Type B pancreatic cell (in vitro differentiated cells): ENCODE results near the gene FLT3LG. TPM values are rescaled to one million over a fixed set of nuclear protein-coding genes. Genes with fewer than 3 reads are reported as not detected.

Source experiments
- DNase-seq: peaks from one replicate; pipeline ENCODE4 v3.0.0; 2021; ENCODE audit warnings: mixed read lengths; ENCODE audit not compliant: unreplicated experiment; ENCODE audit errors: extremely low spot score
- H3K27ac Mint-ChIP-seq: 2 replicates; pipeline ENCODE4 v1.8.0; 2021; ENCODE audit warnings: mild to moderate bottlenecking, mixed read lengths
- H3K27me3 Mint-ChIP-seq: 2 replicates; pipeline ENCODE4 v1.8.0; 2021; ENCODE audit warnings: mixed read lengths
- H3K36me3 Mint-ChIP-seq: 2 replicates; pipeline ENCODE4 v1.8.0; 2021; ENCODE audit warnings: mixed read lengths
- H3K4me1 Mint-ChIP-seq: one replicate; pipeline ENCODE4 v1.8.0; 2021; ENCODE audit warnings: mixed read lengths; ENCODE audit not compliant: unreplicated experiment
- H3K4me3 Mint-ChIP-seq: 2 replicates; pipeline ENCODE4 v1.8.0; 2021; ENCODE audit warnings: mild to moderate bottlenecking, mixed read lengths
- H3K9me3 Mint-ChIP-seq: 2 replicates; pipeline ENCODE4 v1.8.0; 2021; ENCODE audit warnings: mixed read lengths
- total RNA-seq: library from RNA; stranded (reverse); gene quantifications from 2 replicates; pipeline ENCODE4 v1.2.1, GENCODE V29; 2021; ENCODE audit warnings: low replicate concordance
- TF ChIP-seq, protein P1 (sequence below): fragments of 200-600 bp; sonication (generic); conservative IDR thresholded peaks from 2 replicates; pipeline ENCODE4 v1.5.0; 2021; ENCODE audit warnings: antibody characterized with exemption, mild to moderate bottlenecking

Gene FLT3LG
- total RNA-seq, 1 donor from 2014 or later = 2.0 TPM

- H3K4me1 Mint-ChIP-seq = peaks cover 19% of the 10 kb centered on the region
- no peaks in the 10 kb centered on the region for H3K27me3 Mint-ChIP-seq
- H3K27ac Mint-ChIP-seq = peak overlapping the region; percentile 61
- no peaks in the 10 kb centered on the region for H3K9me3 Mint-ChIP-seq
- H3K4me3 Mint-ChIP-seq = peak overlapping the region; percentile 85
- TF ChIP-seq, protein P1, sequence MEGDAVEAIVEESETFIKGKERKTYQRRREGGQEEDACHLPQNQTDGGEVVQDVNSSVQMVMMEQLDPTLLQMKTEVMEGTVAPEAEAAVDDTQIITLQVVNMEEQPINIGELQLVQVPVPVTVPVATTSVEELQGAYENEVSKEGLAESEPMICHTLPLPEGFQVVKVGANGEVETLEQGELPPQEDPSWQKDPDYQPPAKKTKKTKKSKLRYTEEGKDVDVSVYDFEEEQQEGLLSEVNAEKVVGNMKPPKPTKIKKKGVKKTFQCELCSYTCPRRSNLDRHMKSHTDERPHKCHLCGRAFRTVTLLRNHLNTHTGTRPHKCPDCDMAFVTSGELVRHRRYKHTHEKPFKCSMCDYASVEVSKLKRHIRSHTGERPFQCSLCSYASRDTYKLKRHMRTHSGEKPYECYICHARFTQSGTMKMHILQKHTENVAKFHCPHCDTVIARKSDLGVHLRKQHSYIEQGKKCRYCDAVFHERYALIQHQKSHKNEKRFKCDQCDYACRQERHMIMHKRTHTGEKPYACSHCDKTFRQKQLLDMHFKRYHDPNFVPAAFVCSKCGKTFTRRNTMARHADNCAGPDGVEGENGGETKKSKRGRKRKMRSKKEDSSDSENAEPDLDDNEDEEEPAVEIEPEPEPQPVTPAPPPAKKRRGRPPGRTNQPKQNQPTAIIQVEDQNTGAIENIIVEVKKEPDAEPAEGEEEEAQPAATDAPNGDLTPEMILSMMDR = no peak
- no peak for DNase-seq
- no peaks in the 10 kb centered on the region for H3K36me3 Mint-ChIP-seq
These were observed 40.1 kb downstream of the FLT3LG start for GRCh38 chr19:49514151-49514550.

GRCh38 chr19:49515767-49516166, 41.8 kb downstream of the FLT3LG start:
- peak overlapping the region; percentile 14 for H3K27ac Mint-ChIP-seq
- peak overlapping the region; percentile 74 for H3K4me3 Mint-ChIP-seq
- H3K36me3 Mint-ChIP-seq = no peaks in the 10 kb centered on the region
- no peaks in the 10 kb centered on the region for H3K27me3 Mint-ChIP-seq
- H3K4me1 Mint-ChIP-seq = peaks cover 19% of the 10 kb centered on the region
- no peak for DNase-seq
- H3K9me3 Mint-ChIP-seq = no peaks in the 10 kb centered on the region
- TF ChIP-seq, protein P1 = no peak

- DNase-seq = no peak
- no peaks in the 10 kb centered on the region for H3K9me3 Mint-ChIP-seq
- no peaks in the 10 kb centered on the region for H3K27me3 Mint-ChIP-seq
- no peak overlapping the region for H3K4me3 Mint-ChIP-seq
- H3K4me1 Mint-ChIP-seq = peaks cover 6% of the 10 kb centered on the region
- H3K36me3 Mint-ChIP-seq = no peaks in the 10 kb centered on the region
- TF ChIP-seq, protein P1 = no peak
- H3K27ac Mint-ChIP-seq = no peak overlapping the region
These were observed 44.0 kb downstream of the FLT3LG start for GRCh38 chr19:49518033-49518432.

- Mint-ChIP-seq H3K4me1 (peaks cover 2% of the 10 kb centered on the region), H3K27ac (peak overlapping the region; percentile 7), H3K9me3 (no peaks in the 10 kb centered on the region), H3K4me3 (no peak overlapping the region), H3K36me3 (no peaks in the 10 kb centered on the region), H3K27me3 (no peaks in the 10 kb centered on the region)
- TF ChIP-seq, protein P1 = no peak
- no peak for DNase-seq
These were observed 46.8 kb downstream of the FLT3LG start for GRCh38 chr19:49520705-49521319.

DNA sequence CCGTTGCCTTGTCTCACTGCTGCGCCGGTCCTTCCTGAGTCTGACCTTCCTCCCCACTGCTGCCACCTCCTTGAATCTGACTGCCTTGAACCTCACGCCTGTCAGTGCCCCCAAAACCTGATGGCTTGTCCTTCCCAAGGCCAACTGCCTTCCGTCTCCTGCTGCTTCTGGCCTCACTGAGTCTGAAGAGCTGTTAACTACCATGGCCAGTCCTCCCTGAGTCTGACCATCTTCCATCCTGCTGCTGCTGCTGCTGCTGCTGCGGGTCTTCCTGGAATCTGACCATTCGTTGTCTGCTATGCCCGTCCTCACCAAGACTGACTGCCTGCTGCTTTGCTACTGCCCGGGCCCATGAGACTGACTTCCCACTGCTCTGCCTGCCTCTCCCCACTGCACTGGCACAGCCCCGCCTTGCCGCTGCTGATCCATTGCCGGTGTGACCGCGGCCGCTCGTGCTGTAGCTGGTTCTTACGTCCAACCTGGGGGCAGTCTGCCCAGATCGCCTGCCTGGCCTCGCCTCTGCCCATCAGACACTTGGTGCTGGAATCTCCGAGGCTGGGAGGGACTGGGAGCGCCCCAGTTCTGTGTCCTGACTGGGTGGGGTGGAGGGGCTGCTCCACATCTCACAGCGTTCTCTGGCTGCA, 50.9 kb downstream of the FLT3LG start:
- H3K27ac Mint-ChIP-seq = no peak overlapping the region
- peaks cover 4% of the 10 kb centered on the region for H3K9me3 Mint-ChIP-seq
- H3K4me3 Mint-ChIP-seq = no peak overlapping the region
- H3K36me3 Mint-ChIP-seq = peaks cover 4% of the 10 kb centered on the region
- no peaks in the 10 kb centered on the region for H3K27me3 Mint-ChIP-seq
- no peak for DNase-seq
- TF ChIP-seq, protein P1 = no peak
- peaks cover 5% of the 10 kb centered on the region for H3K4me1 Mint-ChIP-seq
